LNCaP clone FGC (cell line): ENCODE measurements around the gene ARHGEF11.
A peak's percentile ranks its signal among the peaks of the same experiment; 100 is the strongest.

Source experiments
- DNase-seq: peaks from one replicate; pipeline ENCODE4 v3.0.0-alpha.2; 2011; ENCODE audit warnings: low read depth
- H3K4me3 ChIP-seq: 2 replicates; pipeline ENCODE4 v1.5.1; 2011; ENCODE audit warnings: mild to moderate bottlenecking, low read depth, low read length, control low read depth
- CTCF ChIP-seq: IDR thresholded peaks from 2 replicates; pipeline ENCODE4 v1.5.1; 2012; ENCODE audit warnings: mild to moderate bottlenecking; ENCODE audit not compliant: control insufficient read depth, insufficient read depth; ENCODE audit errors: extremely low read depth

ARHGEF11 gene

GRCh38 chr1:157045250-157046218, at the start of gene ARHGEF11:
Gene ARHGEF11, minus strand, starts transcription at chr1:157045742. Its CDS starts 1,412 bp downstream, at chr1:157044330.
- peak; percentile 39 for DNase-seq
- no peak for TF ChIP-seq CTCF

GRCh38 chr1:157095091-157095490, 49.5 kb upstream of the ARHGEF11 start:
- TF ChIP-seq CTCF = no peak
- DNase-seq = no peak
- H3K4me3 ChIP-seq = no peak overlapping the region

More at GRCh38 chr1:157045250-157046218, at the start of gene ARHGEF11:
- H3K4me3 ChIP-seq = peak within 1 kb of the TSS; percentile 79

- DNase-seq = no peak
- no peak for TF ChIP-seq CTCF
- H3K4me3 ChIP-seq = no peak overlapping the region
These were observed 47.3 kb upstream of the ARHGEF11 start for GRCh38 chr1:157092831-157093230.

- TF ChIP-seq CTCF = no peak
- H3K4me3 ChIP-seq = no peak overlapping the region
- no peak for DNase-seq
These were observed 46.2 kb upstream of the ARHGEF11 start for GRCh38 chr1:157091668-157092273.

GRCh38 chr1:157091186-157091585, 45.6 kb upstream of the ARHGEF11 start:
- H3K4me3 ChIP-seq = no peak overlapping the region
- no peak for DNase-seq
- TF ChIP-seq CTCF = no peak

- no peak overlapping the region for H3K4me3 ChIP-seq
- TF ChIP-seq CTCF = no peak
- no peak for DNase-seq
These were observed 45.2 kb upstream of the ARHGEF11 start for GRCh38 chr1:157090771-157091170.

GRCh38 chr1:157090196-157090647, 44.7 kb upstream of the ARHGEF11 start:
- peak; percentile 50 for DNase-seq
- H3K4me3 ChIP-seq = no peak overlapping the region
- TF ChIP-seq CTCF = peak; percentile 92
